Measurements from ENCODE around the gene PLRG1.

The PLRG1 gene

GRCh38 chr4:154590329-154591006 is 40.3 kb upstream of the PLRG1 start, which contains the start of gene FGA:
Gene FGA (minus strand): TSS chr4:154590742. CDS start chr4:154590687, 55 bp downstream.
- TF ChIP-seq EZH2 (IDR thresholded peaks at IDR 0.05; ENCODE audit: borderline replicate concordance, low read length) (no peak), CTCF (IDR thresholded peaks at IDR 0.05; ENCODE audit: low read length) (no peak)
- Histone ChIP-seq H3F3A (ENCODE audit: insufficient read depth, low read length) (no peaks in the 10 kb centered on the region), H3K9me2 (ENCODE audit: low read depth, low read length) (no peaks in the 10 kb centered on the region), H3K4me2 (ENCODE audit: low read length) (no peak within 1 kb of the TSS), H3K79me2 (ENCODE audit: insufficient read depth, low read length) (no peaks in the 10 kb centered on the region), H3K9ac (ENCODE audit: low read length) (no peak within 1 kb of the TSS), H3K4me1 (ENCODE audit: insufficient read depth, low read length, severe bottlenecking) (no peaks in the 10 kb centered on the region), H3K9me3 (ENCODE audit: low read length) (no peaks in the 10 kb centered on the region), H2AFZ (ENCODE audit: low read length) (no peak within 1 kb of the TSS), H4K20me1 (ENCODE audit: insufficient read depth, low read length) (no peaks in the 10 kb centered on the region), H3K27me3 (ENCODE audit: insufficient read depth, low read length) (no peaks in the 10 kb centered on the region), H3K4me3 (ENCODE audit: low read depth, low read length, poor library complexity, severe bottlenecking) (no peak within 1 kb of the TSS), H3K27ac (ENCODE audit: low read depth, low read length, poor library complexity, severe bottlenecking) (no peak within 1 kb of the TSS), H3K36me3 (ENCODE audit: insufficient read depth, low read length) (no peaks in the 10 kb centered on the region)

- TF ChIP-seq EZH2 (IDR thresholded peaks at IDR 0.05; ENCODE audit: borderline replicate concordance, low read length) (no peak), CTCF (IDR thresholded peaks at IDR 0.05; ENCODE audit: low read length) (no peak)
- no peak overlapping the region for H3K4me2 ChIP-seq (ENCODE audit: low read length)
- H3F3A ChIP-seq (ENCODE audit: insufficient read depth, low read length) = no peaks in the 10 kb centered on the region
- no peak overlapping the region for H2AFZ ChIP-seq (ENCODE audit: low read length)
- no peak overlapping the region for H3K27ac ChIP-seq (ENCODE audit: low read depth, low read length, poor library complexity, severe bottlenecking)
- H3K4me3 ChIP-seq (ENCODE audit: low read depth, low read length, poor library complexity, severe bottlenecking) = no peak overlapping the region
- H3K9ac ChIP-seq (ENCODE audit: low read length) = no peak overlapping the region
- H3K79me2 ChIP-seq (ENCODE audit: insufficient read depth, low read length) = no peaks in the 10 kb centered on the region
- H3K36me3 ChIP-seq (ENCODE audit: insufficient read depth, low read length) = no peaks in the 10 kb centered on the region
- no peaks in the 10 kb centered on the region for H3K9me2 ChIP-seq (ENCODE audit: low read depth, low read length)
- no peaks in the 10 kb centered on the region for H3K4me1 ChIP-seq (ENCODE audit: insufficient read depth, low read length, severe bottlenecking)
- H3K27me3 ChIP-seq (ENCODE audit: insufficient read depth, low read length) = no peaks in the 10 kb centered on the region
- H4K20me1 ChIP-seq (ENCODE audit: insufficient read depth, low read length) = no peaks in the 10 kb centered on the region
- no peaks in the 10 kb centered on the region for H3K9me3 ChIP-seq (ENCODE audit: low read length)
Observed at GRCh38 chr4:154589296-154590197, 39.3 kb upstream of the PLRG1 start.

GRCh38 chr4:154588198-154588597 is 38.0 kb upstream of the PLRG1 start:
- Histone ChIP-seq H3K4me2 (ENCODE audit: low read length) (no peak overlapping the region), H4K20me1 (ENCODE audit: insufficient read depth, low read length) (no peaks in the 10 kb centered on the region), H3K79me2 (ENCODE audit: insufficient read depth, low read length) (no peaks in the 10 kb centered on the region), H3K27me3 (ENCODE audit: insufficient read depth, low read length) (no peaks in the 10 kb centered on the region), H2AFZ (ENCODE audit: low read length) (no peak overlapping the region), H3K4me1 (ENCODE audit: insufficient read depth, low read length, severe bottlenecking) (no peaks in the 10 kb centered on the region), H3K27ac (ENCODE audit: low read depth, low read length, poor library complexity, severe bottlenecking) (no peak overlapping the region), H3K4me3 (ENCODE audit: low read depth, low read length, poor library complexity, severe bottlenecking) (no peak overlapping the region), H3K9me3 (ENCODE audit: low read length) (no peaks in the 10 kb centered on the region), H3K9me2 (ENCODE audit: low read depth, low read length) (no peaks in the 10 kb centered on the region), H3K36me3 (ENCODE audit: insufficient read depth, low read length) (no peaks in the 10 kb centered on the region), H3K9ac (ENCODE audit: low read length) (no peak overlapping the region), H3F3A (ENCODE audit: insufficient read depth, low read length) (no peaks in the 10 kb centered on the region)
- TF ChIP-seq EZH2 (IDR thresholded peaks at IDR 0.05; ENCODE audit: borderline replicate concordance, low read length) = no peak
- no peak for TF ChIP-seq CTCF (IDR thresholded peaks at IDR 0.05; ENCODE audit: low read length)

All from OCI-LY1 (cell line).